GM18520 (cell line): ENCODE results near the gene MROH2B.
"Not testable (repeated sequence)": the region's sequence is repeated elsewhere in the genome, so short reads cannot be mapped to it uniquely, and the experiment has no call there.

ENCODE experiments used
- ATAC-seq: cut with Tn5 transposase; IDR thresholded peaks from one replicate; pipeline ENCODE4 v1.9.1; 2021; ENCODE audit not compliant: unreplicated experiment

MROH2B gene

DNA sequence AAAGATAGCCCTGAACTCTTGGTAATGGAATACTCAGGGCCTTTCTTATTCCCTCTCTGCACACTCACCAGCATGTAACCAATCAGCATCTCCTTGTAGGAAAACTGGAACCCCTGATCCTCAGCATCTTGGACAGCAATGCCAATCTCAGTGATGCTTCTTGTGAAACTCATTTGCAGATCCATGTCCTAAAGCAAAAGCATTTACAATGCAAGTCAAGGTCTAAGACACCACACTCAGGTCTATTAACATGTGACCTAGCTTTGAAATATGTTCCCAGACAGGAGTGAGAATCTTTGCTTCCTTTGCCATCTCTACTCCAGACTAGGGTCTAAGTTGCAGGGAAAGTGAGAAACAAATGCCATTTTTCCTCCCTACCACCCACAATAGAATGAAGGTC, 38.2 kb downstream of the MROH2B start:
- no peak for ATAC-seq

DNA sequence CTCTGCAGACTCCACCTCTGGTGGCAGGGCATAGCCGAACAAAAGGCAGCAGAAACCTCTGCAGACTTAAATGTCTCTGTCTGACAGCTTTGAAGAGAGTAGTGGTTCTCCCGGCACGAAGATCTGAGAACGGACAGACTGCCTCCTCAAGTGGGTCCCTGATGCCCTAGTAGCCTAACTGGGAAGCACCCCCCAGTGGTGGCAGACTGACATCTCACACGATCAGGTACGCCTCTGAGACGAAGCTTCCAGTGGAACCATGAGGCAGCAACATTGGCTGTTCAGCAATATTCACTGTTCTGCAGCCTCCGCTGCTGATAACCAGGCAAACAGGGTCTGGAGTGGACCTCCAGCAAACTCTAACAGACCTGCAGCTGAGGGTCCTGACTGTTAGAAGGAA, 48.5 kb downstream of the MROH2B start:
- ATAC-seq, result not testable (repeated sequence)

DNA sequence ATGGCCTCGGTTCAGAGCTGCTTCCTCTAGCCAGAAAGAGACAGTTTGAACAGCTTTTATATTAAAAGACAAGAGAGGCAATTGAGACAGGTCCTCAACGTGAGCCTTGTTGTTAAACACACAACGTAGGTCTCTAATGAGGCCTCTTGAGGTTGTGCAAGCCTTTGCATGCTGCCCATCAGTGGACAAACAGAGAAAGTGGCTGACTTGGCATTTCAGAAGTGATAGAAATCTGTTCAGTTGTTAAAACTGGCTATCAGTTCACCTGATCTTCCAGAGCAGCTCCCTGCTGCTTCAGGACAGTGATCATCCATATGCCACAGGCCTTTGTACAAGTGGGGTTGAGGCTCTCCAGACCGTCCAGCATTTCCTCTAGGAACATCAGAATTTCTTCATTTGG, 58.8 kb downstream of the MROH2B start:
- no peak for ATAC-seq

DNA sequence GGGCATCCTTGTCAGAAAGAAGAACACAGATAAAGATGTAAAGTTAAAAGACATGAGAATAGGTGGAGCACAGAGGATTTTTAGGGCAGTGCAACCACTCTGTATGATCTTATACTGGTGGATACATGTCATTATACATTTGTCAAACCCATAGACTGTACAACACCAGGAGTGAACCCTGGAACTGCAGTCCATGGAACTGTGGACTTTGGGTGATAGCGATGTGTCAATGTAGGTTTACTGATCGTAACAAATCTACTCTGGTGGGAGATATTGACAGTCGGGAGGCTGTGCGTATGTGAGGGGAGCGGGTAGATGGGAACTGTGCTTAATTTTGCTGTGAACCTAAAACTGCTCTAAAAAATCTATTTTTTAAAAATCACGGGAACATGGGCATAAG, 60.6 kb downstream of the MROH2B start:
- no peak for ATAC-seq

DNA sequence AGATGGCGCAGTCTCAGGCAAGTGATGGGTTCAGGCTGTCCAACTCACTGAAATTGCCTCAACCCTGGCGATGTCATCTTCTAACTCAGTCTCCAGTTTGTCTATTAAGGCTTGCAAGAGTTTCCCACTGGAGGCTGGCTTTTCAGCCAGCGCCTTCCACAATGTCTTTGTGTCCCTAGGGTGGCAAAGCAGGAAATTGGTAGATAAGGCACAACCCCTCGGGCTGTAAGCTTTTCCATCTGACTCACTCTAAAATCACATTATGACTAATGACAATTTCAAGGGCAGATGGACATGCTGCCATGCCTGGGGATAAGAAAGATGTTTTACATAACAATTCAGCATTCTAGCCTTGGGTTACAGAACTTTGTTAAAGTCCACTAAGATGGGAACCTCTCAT, 61.9 kb downstream of the MROH2B start:
- ATAC-seq, result no peak

DNA sequence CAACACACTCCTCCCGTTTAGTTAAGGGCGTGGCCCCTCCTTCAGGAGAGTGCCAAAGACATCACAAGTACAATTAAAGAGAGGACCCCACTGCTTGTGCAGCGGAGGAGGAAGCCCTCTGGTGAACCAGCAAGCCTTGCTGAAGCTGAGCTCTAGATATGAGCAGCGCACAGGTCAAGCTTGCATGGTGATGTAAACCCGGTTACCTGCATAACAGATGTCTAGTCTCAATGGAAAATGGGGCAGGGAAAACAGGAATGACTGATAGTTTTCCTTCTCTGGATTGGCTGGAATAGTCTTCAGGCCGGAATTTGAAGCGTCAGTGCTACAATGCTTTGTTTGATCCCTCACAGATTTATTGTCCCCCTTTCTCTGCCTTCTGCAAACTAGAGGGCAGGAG, 66.2 kb downstream of the MROH2B start:
- no peak for ATAC-seq

DNA sequence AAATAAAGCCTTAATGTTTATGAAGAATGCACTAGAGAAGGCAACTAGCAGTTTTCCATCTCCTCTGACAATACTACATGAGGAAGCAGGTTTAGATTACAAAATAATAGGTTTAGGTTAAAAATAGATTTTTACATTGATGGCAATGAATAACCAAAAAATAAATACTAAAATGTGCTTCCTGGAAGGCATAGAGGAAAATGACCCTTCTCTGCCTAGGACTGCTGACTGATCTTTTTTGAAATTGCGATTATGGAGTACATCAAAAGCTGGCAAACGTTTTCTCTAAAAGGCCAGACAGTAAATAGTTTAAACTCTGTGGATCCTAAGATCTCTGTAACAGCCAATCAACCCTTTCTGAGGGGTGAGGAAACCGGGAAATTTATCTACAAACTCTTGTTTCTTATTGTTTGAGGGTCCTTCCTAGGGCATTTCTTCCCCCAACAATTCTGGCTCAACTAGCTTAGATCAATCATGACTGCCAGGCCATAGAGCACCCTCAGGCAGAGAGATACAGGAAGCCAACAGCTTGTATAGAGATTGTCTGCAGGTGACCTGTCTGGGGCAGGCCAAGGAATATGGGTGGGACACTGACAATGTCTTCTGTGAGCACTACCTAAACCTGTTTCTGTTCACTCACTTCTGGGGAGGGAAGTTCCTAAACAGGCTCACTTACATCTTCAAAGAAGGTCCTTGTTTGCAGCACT, 67.3 kb downstream of the MROH2B start:
- ATAC-seq, result no peak

DNA sequence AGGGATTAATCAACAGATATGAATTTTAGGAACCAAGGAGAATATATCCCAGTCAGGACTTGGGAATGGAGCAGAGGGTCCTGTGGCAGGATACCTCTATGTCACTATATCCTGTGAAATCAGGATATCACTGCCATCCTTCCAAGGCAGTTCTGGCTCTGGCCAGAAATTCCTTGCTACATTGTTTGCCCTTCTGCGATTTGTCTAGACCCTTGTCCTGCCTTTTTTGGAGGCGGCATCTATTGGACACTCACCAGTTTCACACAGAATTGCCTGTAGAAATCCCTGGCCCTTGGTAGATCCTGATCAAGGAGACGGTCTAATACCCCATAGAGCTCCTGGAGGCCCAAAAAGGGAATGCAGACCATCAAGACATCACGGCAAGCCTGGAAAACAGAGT, 71.2 kb downstream of the MROH2B start:
- no peak for ATAC-seq

DNA sequence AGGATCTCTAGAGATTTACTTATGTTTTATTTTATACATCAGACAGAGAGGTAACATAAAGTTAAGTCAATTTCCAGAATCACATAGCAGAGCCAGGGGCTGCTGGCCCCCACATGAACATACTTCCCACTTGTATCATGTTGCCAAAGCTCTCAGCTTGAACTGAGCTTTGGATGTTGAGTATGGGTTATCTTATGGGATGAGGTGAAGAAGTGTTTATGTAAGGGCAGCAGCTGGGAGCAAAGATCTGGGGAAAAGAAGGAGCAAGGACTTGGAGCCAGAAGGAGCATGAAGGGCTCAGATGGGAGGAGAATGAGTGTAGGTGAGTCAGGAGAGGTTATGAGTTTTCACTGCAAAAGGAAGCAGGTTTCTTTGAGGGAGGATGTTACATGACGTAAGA, 72.0 kb downstream of the MROH2B start:
- no peak for ATAC-seq

DNA sequence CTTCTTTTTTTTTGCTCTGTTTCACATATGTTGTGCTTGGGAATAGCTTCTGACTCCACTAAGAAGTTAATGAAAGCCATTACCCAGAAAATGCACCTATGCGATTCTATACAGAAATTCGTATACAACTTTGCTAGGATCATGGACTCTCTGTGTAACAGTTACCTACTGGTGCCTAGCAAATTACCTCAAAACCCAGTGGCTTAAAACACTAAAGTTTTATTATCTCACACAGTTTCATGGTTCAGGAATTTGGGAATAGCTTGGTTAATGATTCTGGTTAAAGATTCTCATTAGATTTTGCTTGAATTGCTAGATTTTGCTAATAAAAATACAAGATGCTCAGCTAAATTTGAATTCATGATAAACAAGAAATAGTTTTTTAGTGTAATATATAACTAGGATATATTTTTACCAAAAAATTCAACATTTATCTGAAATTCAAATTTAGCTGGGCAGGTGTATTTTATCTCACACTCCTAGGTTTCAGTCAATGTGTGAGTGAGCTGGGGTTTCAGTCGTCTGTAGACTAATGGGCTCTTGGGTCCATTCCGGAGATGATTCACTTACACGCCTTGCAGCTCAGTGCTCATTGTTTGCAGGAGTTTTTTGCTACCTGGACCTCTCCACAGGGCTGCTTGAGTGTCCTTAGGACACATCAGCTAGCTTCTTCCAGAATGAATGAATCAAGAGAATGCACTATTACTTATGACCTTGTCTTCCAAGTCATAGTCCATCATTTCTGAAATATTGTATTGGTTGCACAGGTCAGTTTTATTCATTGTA, 75.1 kb downstream of the MROH2B start:
- ATAC-seq, result no peak

DNA sequence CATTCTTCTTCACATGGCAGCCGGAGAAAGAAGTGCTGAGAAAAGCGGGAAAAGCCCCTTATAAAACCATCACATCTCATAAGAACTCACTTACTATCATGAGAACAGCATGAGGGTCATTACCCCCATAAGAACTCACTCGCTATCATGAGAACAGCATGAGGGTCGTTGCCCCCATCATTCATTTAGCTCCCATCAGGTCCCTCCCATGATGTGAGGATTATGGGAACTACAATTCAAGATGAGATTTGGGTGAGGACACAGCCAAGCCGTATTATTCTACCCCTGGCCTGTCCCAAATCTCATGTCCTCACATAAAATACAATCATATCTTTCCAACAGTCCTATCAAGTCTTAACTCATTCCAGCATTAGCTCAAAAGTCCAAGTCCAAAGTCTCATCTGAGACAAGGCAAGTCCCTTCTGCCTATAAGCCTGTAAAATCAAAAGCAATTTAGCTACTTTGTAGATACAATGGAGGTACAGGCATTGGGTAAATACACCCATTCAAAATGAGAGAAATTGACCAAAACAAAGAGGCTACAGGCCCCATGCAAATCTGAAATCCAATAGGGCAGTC, 79.1 kb downstream of the MROH2B start:
- no peak for ATAC-seq

DNA sequence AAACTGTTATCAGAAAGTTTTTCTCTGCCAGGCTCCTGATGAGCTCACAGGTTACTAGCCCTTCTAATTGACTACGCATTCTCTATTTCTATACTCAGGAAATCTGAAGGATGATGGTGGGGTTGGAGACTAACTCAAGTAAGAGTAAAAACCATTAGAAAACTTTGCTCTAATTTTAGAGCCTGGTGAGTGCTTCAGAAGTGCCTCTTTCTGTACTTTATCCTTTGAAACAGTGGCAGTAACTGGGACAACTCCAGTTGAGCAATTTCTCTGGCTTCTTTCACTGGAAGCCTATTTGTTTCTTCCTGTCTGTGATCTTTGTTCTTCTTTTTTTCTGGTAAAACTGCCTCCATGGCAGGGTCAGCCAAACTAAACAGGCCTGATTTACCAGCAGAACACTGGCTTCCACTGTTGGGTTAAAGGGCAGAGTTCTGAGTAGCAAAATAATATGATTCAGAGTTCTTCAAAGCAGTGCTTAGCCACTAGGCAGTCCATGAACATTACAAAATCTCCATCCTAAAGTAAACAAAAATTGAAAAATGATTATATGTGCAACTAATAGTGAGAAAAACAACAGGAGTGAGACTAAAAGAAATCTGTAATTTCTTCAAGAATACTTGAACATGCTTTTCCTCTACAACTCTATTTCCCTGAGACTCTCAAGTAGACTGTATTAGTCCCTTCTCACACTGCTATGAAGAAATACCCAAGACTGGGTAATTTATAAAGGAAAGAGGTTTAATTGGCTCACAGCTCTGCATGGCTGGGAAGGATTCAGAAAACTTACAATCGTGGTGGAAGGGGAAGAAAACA, 79.8 kb downstream of the MROH2B start:
- no peak for ATAC-seq

DNA sequence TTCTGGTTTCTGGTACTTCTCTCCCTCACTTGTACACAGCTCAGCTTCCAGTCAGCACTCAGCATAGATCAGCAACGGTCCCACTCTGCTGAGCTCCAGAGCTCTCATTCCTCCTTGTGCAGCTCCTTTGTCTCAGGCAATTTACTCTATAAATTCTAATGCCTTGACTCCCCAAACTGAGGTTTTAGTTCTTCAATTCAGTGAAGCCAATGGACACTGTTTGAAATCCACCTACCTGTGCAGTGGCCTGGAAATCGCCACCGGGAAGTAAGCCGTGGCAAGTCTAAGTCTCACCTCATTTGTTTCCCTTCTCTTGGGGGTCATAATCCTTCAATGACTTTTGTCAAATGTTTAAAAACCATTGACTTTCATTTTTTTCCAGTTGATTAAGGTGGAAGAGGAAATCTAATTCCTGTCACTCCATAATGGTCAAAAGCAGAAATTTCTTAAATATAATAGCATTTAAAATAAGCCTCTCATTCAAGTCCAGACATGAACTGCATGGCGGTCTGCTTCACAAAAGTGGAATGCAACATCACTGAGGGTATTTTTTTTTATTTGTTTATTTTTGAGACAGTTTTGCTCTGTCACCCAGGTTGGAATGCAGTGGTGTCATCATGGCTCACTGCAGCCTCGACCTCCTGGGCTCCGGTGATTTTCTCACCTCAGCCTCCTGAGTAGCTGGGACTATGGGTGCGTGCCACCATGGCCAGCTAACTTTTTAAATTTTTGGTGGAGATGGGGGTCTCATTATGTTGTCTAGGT, 82.2 kb downstream of the MROH2B start:
- no peak for ATAC-seq

DNA sequence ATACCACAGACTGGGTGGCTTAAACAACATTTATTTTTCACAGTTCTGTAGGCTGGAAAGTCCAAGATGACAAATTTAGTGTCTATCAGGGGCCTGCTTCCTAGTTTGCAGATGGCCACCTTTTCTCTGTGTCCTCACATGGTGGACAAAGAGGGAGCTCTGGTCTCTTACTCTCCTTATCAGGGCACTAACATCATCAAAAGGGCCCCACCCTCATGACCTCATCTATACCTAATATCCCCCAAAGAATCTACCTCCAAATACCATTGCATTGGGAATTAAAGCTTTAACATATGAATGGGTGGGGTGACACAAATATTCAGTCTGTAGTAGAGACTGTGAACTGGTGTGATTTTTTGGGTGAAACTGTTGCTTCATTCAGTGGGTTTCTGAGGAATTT, 83.8 kb downstream of the MROH2B start:
- no peak for ATAC-seq

DNA sequence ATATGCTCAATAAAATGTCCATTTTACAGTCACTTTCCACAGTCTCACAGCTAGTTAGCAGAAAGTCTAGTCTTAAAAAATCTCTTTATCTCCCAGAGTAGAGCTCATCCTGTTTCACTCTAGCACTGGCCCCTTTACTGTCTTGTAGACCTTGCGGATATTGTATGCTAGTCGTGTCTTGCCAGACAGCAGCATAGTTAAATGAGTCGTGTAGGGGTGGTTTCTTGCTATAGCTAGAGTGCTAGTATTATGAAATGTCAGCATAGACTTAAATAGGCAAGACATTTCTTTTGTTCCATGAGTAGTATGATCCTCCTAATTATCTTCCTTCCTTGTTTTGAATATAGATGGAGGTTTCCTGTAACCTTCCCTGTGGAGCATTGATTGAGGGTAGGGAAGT, 84.5 kb downstream of the MROH2B start:
- no peak for ATAC-seq

DNA sequence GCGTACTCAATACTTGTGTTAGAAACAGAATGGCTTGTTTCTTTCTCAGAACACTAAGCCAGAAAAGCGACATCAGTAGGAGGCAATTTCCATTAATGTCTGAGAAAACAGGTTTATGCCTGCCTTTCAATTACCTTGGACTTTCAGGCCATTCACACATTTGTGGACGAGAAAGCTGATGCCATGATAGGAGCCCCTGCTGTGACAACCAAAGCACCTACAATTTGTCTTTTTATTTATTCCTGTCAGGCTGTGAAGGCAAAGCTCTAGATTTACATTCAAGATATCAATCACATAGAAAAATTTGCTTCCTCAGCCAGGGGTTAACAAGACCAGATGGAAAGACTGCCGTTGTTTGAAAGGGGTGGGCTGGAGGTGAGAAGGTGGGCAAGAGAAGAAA, 85.6 kb downstream of the MROH2B start:
- ATAC-seq, result no peak

DNA sequence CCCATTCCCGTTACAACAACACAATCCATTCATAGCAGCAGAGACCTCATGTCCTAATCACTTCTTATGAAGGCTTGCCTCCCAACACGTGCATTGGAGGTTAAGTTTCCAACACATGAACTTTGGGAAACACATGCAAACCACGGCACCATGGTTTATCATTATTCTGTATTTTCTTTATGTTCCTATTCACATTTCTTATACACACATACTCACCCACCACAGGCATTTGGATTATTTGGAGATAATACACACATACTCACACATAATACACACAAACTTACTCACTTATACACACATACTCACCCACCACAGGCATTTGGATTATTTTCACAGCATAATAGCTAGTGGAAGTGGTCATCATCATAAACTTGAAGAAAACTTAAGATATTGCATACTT, 86.3 kb downstream of the MROH2B start:
- ATAC-seq, result no peak

DNA sequence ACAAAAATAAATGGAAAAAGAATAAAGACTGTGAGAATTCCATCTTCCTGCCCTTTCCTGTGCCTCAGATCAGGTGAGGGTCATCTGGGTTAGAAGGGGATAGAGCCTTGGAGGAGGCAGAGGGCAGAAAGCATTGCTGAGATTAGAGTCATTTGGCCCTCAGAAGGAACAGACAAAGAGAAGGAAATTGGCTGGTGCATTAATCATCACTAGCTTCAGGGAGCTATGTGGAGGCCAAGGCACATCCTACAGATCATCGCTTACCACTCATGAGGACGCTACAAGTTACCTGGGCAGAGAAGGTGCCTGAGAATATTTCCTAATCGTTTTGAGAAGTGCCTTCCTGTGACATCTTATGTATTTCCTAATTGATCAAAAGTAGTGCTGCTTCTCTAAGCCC, 87.4 kb downstream of the MROH2B start:
- no peak for ATAC-seq

DNA sequence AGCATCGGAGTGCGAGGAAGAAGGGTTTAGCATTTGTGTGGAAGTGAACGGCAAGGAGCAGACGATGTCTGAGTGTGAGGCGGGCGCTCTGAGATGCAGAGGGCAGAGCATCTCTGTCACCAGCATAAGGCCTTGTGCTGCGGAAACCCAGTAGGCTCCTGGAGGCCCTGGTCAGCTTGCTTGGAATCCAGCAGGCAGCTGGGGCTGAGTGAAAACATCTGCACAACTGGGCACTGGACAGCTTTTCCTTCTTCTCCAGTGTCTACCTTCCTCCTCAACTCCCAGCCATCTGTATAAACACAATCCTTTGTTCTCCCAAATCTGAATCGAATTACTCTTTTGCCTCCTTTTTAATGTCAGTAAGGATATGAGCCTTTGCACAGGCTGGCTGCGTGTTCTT, 89.7 kb downstream of the MROH2B start:
- no peak for ATAC-seq

DNA sequence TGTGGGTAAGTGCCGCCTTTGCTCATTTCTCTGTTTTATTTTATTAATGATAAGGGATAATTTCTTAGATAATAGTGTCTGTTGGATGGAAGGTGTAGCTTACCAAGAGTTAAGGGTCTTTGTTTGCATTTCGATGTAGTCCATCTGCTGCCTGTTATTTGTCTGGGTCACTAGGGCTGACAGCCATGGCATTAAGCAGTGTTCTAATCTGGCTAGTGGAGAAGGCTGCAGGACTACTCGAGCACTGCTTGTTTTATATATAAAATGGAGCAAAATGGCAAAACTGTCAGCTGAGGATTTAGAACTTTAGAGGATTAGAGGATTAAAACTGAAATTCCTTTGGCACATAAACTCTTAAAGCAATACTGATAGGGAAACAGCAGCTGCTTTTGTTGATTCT, 94.3 kb downstream of the MROH2B start:
- ATAC-seq, result no peak

DNA sequence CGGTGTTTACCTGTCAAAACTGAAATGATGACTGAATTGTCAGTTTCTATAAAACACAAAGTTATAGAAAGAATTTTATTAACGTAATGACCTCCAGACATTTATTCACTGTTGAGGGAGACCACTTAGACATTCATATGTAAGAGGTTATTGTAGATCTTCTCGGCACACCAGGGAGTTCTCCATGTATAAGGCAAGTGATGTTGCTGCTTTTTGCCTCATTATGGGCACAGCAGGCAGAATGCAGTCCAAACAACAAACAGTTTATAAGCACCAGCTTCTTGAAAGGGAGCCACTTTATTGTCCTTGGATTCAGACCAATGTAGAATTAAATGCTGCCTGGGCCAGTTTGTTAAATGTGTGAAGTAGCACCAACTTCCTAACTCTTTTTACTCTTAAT, 95.1 kb downstream of the MROH2B start:
- no peak for ATAC-seq
